Calu3 (cell line): ENCODE measurements around the gene TMEM176A. TPM values are rescaled to one million over a fixed set of nuclear protein-coding genes. Genes with fewer than 3 reads are reported as not detected.

Experiments
- BruUV-seq: library from RNA; stranded (reverse); fragments of 400-500 nt; replicated peaks from 2 replicates; lab custom pipeline; 2021; lab: Mats Ljungman, UMichigan
- CTCF ChIA-PET: fragments of 300-600 bp; sonication (Branson Sonifier 250); formaldehyde crosslinking; loops from one replicate; lab custom pipeline; 2022; ENCODE audit warnings: antibody characterized with exemption; lab: Charles Lee
- DNase-seq: peaks from one replicate; pipeline ENCODE4 v3.0.0; 2022
- H3K27ac Mint-ChIP-seq: one replicate; pipeline ENCODE4 v1.8.0; 2022; ENCODE audit warnings: mixed read lengths; ENCODE audit not compliant: unreplicated experiment
- H3K27me3 Mint-ChIP-seq: one replicate; pipeline ENCODE4 v1.8.0; 2022; ENCODE audit warnings: mixed read lengths; ENCODE audit not compliant: unreplicated experiment
- H3K36me3 Mint-ChIP-seq: one replicate; pipeline ENCODE4 v1.8.0; 2022; ENCODE audit warnings: mild to moderate bottlenecking, moderate library complexity, mixed read lengths; ENCODE audit not compliant: insufficient read depth, unreplicated experiment
- H3K4me1 Mint-ChIP-seq: one replicate; pipeline ENCODE4 v1.8.0; 2022; ENCODE audit warnings: mild to moderate bottlenecking, low read depth, mixed read lengths; ENCODE audit not compliant: unreplicated experiment
- H3K4me3 Mint-ChIP-seq: one replicate; pipeline ENCODE4 v1.8.0; 2022; ENCODE audit warnings: mild to moderate bottlenecking, low read depth, moderate library complexity, mixed read lengths; ENCODE audit not compliant: unreplicated experiment
- H3K9me3 Mint-ChIP-seq: one replicate; pipeline ENCODE4 v1.8.0; 2022; ENCODE audit warnings: low read depth, mixed read lengths; ENCODE audit not compliant: unreplicated experiment
- intact Hi-C: fragments of 100-400 bp; cut with micrococcal nuclease; formaldehyde crosslinking; loops from one replicate; pipeline ENCODE4 v1.10.0; 2022; ENCODE audit not compliant: unreplicated experiment
- total RNA-seq: library from RNA; stranded (reverse); gene quantifications from 2 replicates; pipeline ENCODE4 v1.2.3, GENCODE V29; 2022
- TF ChIP-seq, protein P1 (sequence below): fragments of 200-600 bp; IDR thresholded peaks from one replicate; pipeline ENCODE4 v1.8.0; 2022; ENCODE audit warnings: antibody characterized with exemption; ENCODE audit not compliant: unreplicated experiment

TMEM176A gene
- total RNA-seq, 1 experiment from 2014 or later = 1.5 TPM

DNA sequence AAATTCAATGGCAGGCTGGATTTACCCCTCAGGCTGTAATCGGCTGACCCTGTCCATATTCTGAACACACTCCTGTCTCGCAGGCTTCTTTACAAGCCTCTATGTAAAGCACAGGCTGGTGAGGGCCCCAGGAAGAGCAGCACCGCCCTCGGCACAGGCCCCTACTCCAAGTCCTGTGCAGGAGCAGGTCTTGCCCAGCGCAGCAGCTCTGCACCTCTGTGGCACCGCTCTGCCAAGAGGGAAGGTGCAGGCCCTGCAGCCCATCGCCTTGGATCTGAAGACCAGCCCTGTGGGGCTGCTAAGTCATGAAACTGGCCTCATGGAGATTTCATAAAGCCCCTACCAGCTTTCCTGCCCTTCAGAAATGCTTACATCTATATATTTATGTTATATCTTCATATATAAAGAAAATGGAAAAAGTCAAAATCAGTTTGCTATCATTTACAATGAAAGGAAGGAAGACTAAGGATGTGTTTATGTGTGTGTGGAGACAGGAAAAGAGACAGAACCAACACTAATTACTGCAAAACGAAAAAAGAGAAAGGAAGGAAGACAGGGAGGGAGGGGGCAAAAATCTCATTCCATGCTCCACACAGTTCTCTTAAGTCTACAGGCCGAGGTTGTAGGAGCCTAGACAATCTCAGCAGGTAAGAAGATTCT, 10.0 kb upstream of the TMEM176A start:
- Mint-ChIP-seq H3K9me3 (no peaks in the 10 kb centered on the region), H3K27ac (no peak overlapping the region), H3K36me3 (no peaks in the 10 kb centered on the region), H3K4me1 (no peaks in the 10 kb centered on the region), H3K4me3 (no peak overlapping the region), H3K27me3 (peaks cover 20% of the 10 kb centered on the region)
- intact Hi-C loops = no loop called here
- TF ChIP-seq, protein P1, sequence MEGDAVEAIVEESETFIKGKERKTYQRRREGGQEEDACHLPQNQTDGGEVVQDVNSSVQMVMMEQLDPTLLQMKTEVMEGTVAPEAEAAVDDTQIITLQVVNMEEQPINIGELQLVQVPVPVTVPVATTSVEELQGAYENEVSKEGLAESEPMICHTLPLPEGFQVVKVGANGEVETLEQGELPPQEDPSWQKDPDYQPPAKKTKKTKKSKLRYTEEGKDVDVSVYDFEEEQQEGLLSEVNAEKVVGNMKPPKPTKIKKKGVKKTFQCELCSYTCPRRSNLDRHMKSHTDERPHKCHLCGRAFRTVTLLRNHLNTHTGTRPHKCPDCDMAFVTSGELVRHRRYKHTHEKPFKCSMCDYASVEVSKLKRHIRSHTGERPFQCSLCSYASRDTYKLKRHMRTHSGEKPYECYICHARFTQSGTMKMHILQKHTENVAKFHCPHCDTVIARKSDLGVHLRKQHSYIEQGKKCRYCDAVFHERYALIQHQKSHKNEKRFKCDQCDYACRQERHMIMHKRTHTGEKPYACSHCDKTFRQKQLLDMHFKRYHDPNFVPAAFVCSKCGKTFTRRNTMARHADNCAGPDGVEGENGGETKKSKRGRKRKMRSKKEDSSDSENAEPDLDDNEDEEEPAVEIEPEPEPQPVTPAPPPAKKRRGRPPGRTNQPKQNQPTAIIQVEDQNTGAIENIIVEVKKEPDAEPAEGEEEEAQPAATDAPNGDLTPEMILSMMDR = no peak
- no peak for DNase-seq
- CTCF ChIA-PET = no interaction called here
- no TSS peak for BruUV-seq

DNA sequence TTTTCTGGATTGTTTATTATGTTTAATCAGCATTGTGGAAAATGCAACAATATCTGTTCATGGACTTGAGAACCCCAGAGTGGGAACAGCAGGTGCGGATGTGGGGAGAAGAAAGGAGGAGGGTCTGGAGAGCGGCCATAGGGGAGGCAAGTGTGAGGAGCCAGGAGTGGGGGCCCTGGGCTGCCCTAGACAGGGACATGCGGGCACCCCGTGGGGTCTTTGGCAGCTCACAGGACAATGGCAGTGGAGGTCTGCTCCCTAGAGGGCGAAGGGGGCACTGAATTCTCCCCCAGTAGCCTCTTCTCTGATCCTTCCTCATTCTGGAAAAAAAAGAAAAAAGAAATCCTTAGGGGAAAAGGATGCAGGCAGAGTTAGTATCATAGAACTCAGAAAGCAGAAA, 9.3 kb upstream of the TMEM176A start:
- TF ChIP-seq, protein P1 = no peak
- Mint-ChIP-seq H3K36me3 (no peaks in the 10 kb centered on the region), H3K9me3 (no peaks in the 10 kb centered on the region), H3K4me1 (no peaks in the 10 kb centered on the region), H3K4me3 (no peak overlapping the region), H3K27ac (no peak overlapping the region), H3K27me3 (peaks cover 20% of the 10 kb centered on the region)
- intact Hi-C loops = no loop called here
- BruUV-seq = no TSS peak
- CTCF ChIA-PET = no interaction called here
- no peak for DNase-seq

DNA sequence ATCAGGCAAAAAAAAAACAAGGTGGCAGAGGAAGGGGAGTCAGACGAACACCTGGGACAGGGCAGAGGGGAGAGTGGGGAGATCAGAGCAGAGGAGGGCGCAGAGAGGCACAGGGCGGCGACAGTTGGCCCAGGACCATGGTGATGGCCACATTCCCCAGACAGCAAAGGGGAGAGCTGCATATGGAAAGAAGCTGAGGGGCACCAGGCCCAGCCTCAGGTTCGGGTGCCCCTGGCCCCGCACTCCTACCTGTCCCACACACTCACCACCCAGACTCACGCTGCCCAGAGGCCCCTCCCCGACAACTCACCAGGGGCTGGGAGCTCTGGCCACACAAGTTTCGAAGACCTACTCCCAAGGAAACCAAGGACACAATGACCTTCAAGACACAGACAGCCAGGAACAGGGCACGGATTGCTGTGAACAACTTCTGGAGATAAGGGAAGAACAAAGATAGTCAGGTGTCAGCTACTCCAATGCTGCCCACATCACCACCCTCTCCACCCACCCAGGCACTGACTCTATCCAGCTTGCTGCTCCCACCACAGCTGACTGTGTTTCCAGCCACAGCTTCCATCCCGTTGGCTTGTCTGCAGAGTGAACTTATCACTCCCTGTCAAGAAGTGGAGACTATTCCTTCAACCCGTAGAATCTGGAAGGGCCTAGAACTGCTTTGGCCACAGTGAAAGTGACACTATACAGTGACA, 8.7 kb upstream of the TMEM176A start:
- H3K27ac Mint-ChIP-seq = no peak overlapping the region
- no peaks in the 10 kb centered on the region for H3K4me1 Mint-ChIP-seq
- H3K4me3 Mint-ChIP-seq = no peak overlapping the region
- H3K36me3 Mint-ChIP-seq = no peaks in the 10 kb centered on the region
- DNase-seq = no peak
- no TSS peak for BruUV-seq
- intact Hi-C loops = no loop called here
- no peaks in the 10 kb centered on the region for H3K9me3 Mint-ChIP-seq
- TF ChIP-seq, protein P1 = no peak
- H3K27me3 Mint-ChIP-seq = peaks cover 20% of the 10 kb centered on the region
- CTCF ChIA-PET = interaction anchor here (0.9 kb wide), 1 partner anchor 13 kb away, joined by 3 read pairs; no protein-coding TSS in a partner anchor

GRCh38 chr7:150793569-150794238, 6.9 kb upstream of the TMEM176A start:
- intact Hi-C loops = no loop called here
- H3K27ac Mint-ChIP-seq = no peak overlapping the region
- no peak overlapping the region for H3K4me3 Mint-ChIP-seq
- no peaks in the 10 kb centered on the region for H3K9me3 Mint-ChIP-seq
- CTCF ChIA-PET = no interaction called here
- no peak for DNase-seq
- no peaks in the 10 kb centered on the region for H3K4me1 Mint-ChIP-seq
- H3K36me3 Mint-ChIP-seq = no peaks in the 10 kb centered on the region
- TF ChIP-seq, protein P1 = no peak
- no TSS peak for BruUV-seq
- peaks cover 11% of the 10 kb centered on the region for H3K27me3 Mint-ChIP-seq
